ENCODE data around the gene ENPP5. TPM values are rescaled to one million over a fixed set of nuclear protein-coding genes. Genes with fewer than 3 reads are reported as not detected.

The ENPP5 gene
- total RNA-seq, 1 experiment from 2014 or later: 9.1 TPM

GRCh38 chr6:46190889-46191288 is 20.1 kb upstream of the ENPP5 start:
- Mint-ChIP-seq H3K36me3 (no peaks in the 10 kb centered on the region; the same call in 1 of the 2 replicates), H3K27ac (no peak overlapping the region), H3K4me3 (no peak overlapping the region), H3K4me1 (no peaks in the 10 kb centered on the region; the same call in 1 of the 2 replicates), H3K27me3 (ENCODE audit: low read depth) (no peaks in the 10 kb centered on the region), H3K9me3 (peaks cover 4% of the 10 kb centered on the region)
- ATAC-seq (no peak), DNase-seq (ENCODE audit: low spot score) (no peak)
- ChIA-PET POLR2A (no interaction called here), CTCF (no interaction called here)
- TF ChIP-seq MAX (CRISPR knock-in tag; IDR thresholded peaks at IDR 0.05) (no peak), IRF1 (CRISPR knock-in tag; IDR thresholded peaks at IDR 0.05) (no peak)
- TF ChIP-seq, protein P1, sequence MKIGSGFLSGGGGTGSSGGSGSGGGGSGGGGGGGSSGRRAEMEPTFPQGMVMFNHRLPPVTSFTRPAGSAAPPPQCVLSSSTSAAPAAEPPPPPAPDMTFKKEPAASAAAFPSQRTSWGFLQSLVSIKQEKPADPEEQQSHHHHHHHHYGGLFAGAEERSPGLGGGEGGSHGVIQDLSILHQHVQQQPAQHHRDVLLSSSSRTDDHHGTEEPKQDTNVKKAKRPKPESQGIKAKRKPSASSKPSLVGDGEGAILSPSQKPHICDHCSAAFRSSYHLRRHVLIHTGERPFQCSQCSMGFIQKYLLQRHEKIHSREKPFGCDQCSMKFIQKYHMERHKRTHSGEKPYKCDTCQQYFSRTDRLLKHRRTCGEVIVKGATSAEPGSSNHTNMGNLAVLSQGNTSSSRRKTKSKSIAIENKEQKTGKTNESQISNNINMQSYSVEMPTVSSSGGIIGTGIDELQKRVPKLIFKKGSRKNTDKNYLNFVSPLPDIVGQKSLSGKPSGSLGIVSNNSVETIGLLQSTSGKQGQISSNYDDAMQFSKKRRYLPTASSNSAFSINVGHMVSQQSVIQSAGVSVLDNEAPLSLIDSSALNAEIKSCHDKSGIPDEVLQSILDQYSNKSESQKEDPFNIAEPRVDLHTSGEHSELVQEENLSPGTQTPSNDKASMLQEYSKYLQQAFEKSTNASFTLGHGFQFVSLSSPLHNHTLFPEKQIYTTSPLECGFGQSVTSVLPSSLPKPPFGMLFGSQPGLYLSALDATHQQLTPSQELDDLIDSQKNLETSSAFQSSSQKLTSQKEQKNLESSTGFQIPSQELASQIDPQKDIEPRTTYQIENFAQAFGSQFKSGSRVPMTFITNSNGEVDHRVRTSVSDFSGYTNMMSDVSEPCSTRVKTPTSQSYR (CRISPR knock-in tag; IDR thresholded peaks at IDR 0.05): no peak

GRCh38 chr6:46189726-46190125 is 18.9 kb upstream of the ENPP5 start:
- CTCF ChIA-PET: no interaction called here
- ATAC-seq (no peak), DNase-seq (ENCODE audit: low spot score) (no peak)

GRCh38 chr6:46186583-46186982 is 15.8 kb upstream of the ENPP5 start:
- Mint-ChIP-seq H3K27ac (no peak overlapping the region), H3K36me3 (no peaks in the 10 kb centered on the region), H3K4me1 (no peaks in the 10 kb centered on the region), H3K4me3 (no peak overlapping the region), H3K9me3 (no peaks in the 10 kb centered on the region; the same call in 1 of the 2 replicates), H3K27me3 (ENCODE audit: low read depth) (no peaks in the 10 kb centered on the region)
- DNase-seq (ENCODE audit: low spot score) (no peak), ATAC-seq (no peak)
- ChIA-PET POLR2A (no interaction called here), CTCF (no interaction called here)
- no peak for TF ChIP-seq NR2C2 (CRISPR knock-in tag; IDR thresholded peaks at IDR 0.05)
- no peak for TF ChIP-seq FOXK1 (CRISPR knock-in tag; IDR thresholded peaks at IDR 0.05)
- TF ChIP-seq, protein P2, sequence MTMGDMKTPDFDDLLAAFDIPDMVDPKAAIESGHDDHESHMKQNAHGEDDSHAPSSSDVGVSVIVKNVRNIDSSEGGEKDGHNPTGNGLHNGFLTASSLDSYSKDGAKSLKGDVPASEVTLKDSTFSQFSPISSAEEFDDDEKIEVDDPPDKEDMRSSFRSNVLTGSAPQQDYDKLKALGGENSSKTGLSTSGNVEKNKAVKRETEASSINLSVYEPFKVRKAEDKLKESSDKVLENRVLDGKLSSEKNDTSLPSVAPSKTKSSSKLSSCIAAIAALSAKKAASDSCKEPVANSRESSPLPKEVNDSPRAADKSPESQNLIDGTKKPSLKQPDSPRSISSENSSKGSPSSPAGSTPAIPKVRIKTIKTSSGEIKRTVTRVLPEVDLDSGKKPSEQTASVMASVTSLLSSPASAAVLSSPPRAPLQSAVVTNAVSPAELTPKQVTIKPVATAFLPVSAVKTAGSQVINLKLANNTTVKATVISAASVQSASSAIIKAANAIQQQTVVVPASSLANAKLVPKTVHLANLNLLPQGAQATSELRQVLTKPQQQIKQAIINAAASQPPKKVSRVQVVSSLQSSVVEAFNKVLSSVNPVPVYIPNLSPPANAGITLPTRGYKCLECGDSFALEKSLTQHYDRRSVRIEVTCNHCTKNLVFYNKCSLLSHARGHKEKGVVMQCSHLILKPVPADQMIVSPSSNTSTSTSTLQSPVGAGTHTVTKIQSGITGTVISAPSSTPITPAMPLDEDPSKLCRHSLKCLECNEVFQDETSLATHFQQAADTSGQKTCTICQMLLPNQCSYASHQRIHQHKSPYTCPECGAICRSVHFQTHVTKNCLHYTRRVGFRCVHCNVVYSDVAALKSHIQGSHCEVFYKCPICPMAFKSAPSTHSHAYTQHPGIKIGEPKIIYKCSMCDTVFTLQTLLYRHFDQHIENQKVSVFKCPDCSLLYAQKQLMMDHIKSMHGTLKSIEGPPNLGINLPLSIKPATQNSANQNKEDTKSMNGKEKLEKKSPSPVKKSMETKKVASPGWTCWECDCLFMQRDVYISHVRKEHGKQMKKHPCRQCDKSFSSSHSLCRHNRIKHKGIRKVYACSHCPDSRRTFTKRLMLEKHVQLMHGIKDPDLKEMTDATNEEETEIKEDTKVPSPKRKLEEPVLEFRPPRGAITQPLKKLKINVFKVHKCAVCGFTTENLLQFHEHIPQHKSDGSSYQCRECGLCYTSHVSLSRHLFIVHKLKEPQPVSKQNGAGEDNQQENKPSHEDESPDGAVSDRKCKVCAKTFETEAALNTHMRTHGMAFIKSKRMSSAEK (CRISPR knock-in tag; IDR thresholded peaks at IDR 0.05; ENCODE audit: borderline replicate concordance): no peak
- TF ChIP-seq, protein P3, sequence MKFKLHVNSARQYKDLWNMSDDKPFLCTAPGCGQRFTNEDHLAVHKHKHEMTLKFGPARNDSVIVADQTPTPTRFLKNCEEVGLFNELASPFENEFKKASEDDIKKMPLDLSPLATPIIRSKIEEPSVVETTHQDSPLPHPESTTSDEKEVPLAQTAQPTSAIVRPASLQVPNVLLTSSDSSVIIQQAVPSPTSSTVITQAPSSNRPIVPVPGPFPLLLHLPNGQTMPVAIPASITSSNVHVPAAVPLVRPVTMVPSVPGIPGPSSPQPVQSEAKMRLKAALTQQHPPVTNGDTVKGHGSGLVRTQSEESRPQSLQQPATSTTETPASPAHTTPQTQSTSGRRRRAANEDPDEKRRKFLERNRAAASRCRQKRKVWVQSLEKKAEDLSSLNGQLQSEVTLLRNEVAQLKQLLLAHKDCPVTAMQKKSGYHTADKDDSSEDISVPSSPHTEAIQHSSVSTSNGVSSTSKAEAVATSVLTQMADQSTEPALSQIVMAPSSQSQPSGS (CRISPR knock-in tag; IDR thresholded peaks at IDR 0.05; ENCODE audit: borderline replicate concordance, low read depth): no peak
- TF ChIP-seq MLX (CRISPR knock-in tag; IDR thresholded peaks at IDR 0.05): no peak

More at GRCh38 chr6:46189726-46190125, 18.9 kb upstream of the ENPP5 start:
- TF ChIP-seq NFATC4 (CRISPR knock-in tag; IDR thresholded peaks at IDR 0.05) (no peak), TEAD4 (CRISPR knock-in tag; IDR thresholded peaks at IDR 0.05) (no peak), ATF1 (CRISPR knock-in tag; IDR thresholded peaks at IDR 0.05) (no peak), AR (CRISPR knock-in tag; IDR thresholded peaks at IDR 0.05) (no peak)
- TF ChIP-seq, protein P4, sequence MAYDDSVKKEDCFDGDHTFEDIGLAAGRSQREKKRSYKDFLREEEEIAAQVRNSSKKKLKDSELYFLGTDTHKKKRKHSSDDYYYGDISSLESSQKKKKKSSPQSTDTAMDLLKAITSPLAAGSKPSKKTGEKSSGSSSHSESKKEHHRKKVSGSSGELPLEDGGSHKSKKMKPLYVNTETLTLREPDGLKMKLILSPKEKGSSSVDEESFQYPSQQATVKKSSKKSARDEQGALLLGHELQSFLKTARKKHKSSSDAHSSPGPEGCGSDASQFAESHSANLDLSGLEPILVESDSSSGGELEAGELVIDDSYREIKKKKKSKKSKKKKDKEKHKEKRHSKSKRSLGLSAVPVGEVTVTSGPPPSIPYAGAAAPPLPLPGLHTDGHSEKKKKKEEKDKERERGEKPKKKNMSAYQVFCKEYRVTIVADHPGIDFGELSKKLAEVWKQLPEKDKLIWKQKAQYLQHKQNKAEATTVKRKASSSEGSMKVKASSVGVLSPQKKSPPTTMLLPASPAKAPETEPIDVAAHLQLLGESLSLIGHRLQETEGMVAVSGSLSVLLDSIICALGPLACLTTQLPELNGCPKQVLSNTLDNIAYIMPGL (CRISPR knock-in tag; IDR thresholded peaks at IDR 0.05): no peak
- H3K36me3 Mint-ChIP-seq: no peaks in the 10 kb centered on the region; the same call in 1 of the 2 replicates
- H3K4me3 Mint-ChIP-seq: no peak overlapping the region
- POLR2A ChIA-PET: no interaction called here
- peaks cover 4% of the 10 kb centered on the region for H3K9me3 Mint-ChIP-seq
- no peaks in the 10 kb centered on the region for H3K27me3 Mint-ChIP-seq (ENCODE audit: low read depth)
- H3K27ac Mint-ChIP-seq: no peak overlapping the region
- H3K4me1 Mint-ChIP-seq: no peaks in the 10 kb centered on the region; the same call in 1 of the 2 replicates

Measured in WTC11 (cell line).